GM12891 (cell line): ENCODE results near the gene USP31.

ENCODE experiments used
- POLR2A ChIP-seq: IDR thresholded peaks from 2 replicates; pipeline ENCODE4 v1.6.1; 2011; ENCODE audit warnings: low read depth, low read length, control low read depth
- POU2F2 ChIP-seq: IDR thresholded peaks from 2 replicates; pipeline ENCODE4 v1.6.1; 2011; ENCODE audit warnings: low read depth, mild to moderate bottlenecking, control low read depth, low read length, moderate library complexity
- TAF1 ChIP-seq: IDR thresholded peaks from 2 replicates; pipeline ENCODE4 v1.6.1; 2011; ENCODE audit warnings: low read depth, low read length, control low read depth

DNA sequence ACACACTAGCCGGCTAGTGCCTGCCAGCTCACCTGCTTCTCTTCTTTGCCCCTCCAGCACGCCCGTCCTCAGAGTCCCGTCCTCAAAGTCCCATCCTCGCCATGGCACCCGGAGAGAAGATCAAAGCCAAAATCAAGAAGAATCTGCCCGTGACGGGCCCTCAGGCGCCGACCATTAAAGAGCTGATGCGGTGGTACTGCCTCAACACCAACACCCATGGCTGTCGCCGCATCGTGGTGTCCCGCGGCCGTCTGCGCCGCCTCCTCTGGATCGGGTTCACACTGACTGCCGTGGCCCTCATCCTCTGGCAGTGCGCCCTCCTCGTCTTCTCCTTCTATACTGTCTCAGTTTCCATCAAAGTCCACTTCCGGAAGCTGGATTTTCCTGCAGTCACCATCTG, 36.9 kb upstream of the USP31 start:
- TF ChIP-seq POLR2A (no peak), POU2F2 (no peak), TAF1 (no peak)
